CD14-positive monocyte (primary cell): ENCODE results near the gene CNNM4. TPM values are rescaled to one million over a fixed set of nuclear protein-coding genes. Genes with fewer than 3 reads are reported as not detected.
"Not testable (repeated sequence)": the region's sequence is repeated elsewhere in the genome, so short reads cannot be mapped to it uniquely, and the experiment has no call there.

Source experiments
- DNase-seq, 3 donors: peaks; one replicate each; pipeline ENCODE4 v3.0.0-alpha.2; 2011 to 2022
- H2AFZ ChIP-seq: 2 replicates; pipeline ENCODE4 v1.6.0; 2012; ENCODE audit warnings: mild to moderate bottlenecking, low read depth, low read length, inconsistent platforms; ENCODE audit not compliant: insufficient read depth, poor library complexity, severe bottlenecking
- H3K27ac ChIP-seq, 2 donors: 1 replicate in 1 of 2; 2 replicates in 1 of 2; pipeline ENCODE4 v1.5.1; 2012 to 2013; ENCODE audit warnings: low read length in 2 of 2, control low read depth in 1 of 2, inconsistent platforms in 1 of 2, low read depth in 1 of 2, mild to moderate bottlenecking in 1 of 2
- H3K27me3 ChIP-seq, 2 donors: one replicate each; pipeline versions ENCODE4 v1.6.0 to v1.6.1; 2011 to 2013; ENCODE audit warnings: low read length in 2 of 2; ENCODE audit not compliant: control insufficient read depth in 2 of 2, insufficient read depth in 2 of 2
- H3K36me3 ChIP-seq, 2 donors: replicated peaks in 1 of 2; 1 replicate in 1 of 2; 2 replicates in 1 of 2; pipeline versions ENCODE4 v1.5.1 to v1.6.1; 2012 to 2013; ENCODE audit warnings: low read length in 2 of 2, control low read depth in 1 of 2, inconsistent platforms in 1 of 2, mild to moderate bottlenecking in 1 of 2; ENCODE audit not compliant: insufficient read depth in 2 of 2, control insufficient read depth in 1 of 2
- H3K4me1 ChIP-seq, 2 donors: 1 replicate in 1 of 2; 2 replicates in 1 of 2; pipeline versions ENCODE4 v1.5.1 to v1.6.1; 2012 to 2013; ENCODE audit warnings: low read length in 2 of 2, control low read depth in 1 of 2, inconsistent platforms in 1 of 2, mild to moderate bottlenecking in 1 of 2, moderate library complexity in 1 of 2; ENCODE audit not compliant: insufficient read depth in 2 of 2, control insufficient read depth in 1 of 2
- H3K4me2 ChIP-seq: replicated peaks from 2 replicates; pipeline ENCODE3; 2012; ENCODE audit warnings: low read length, moderate library complexity, mild to moderate bottlenecking; ENCODE audit not compliant: poor library complexity, severe bottlenecking; ENCODE audit errors: extremely low read depth
- H3K4me3 ChIP-seq, 3 experiments: fragments of 200-600 bp in 1 of 3; sonication (generic) in 1 of 3; replicated peaks in 1 of 3; 1 replicate in 2 of 3; 2 replicates in 1 of 3; pipeline ENCODE4 v1.5.1; 2011 to 2013; ENCODE audit warnings: low read length in 3 of 3, mild to moderate bottlenecking in 3 of 3, control low read depth in 2 of 3, low read depth in 2 of 3, inconsistent platforms in 1 of 3, moderate library complexity in 1 of 3
- H3K79me2 ChIP-seq: 2 replicates; pipeline ENCODE4 v1.6.0; 2012; ENCODE audit warnings: mild to moderate bottlenecking, control low read depth, inconsistent platforms, low read length, moderate library complexity; ENCODE audit not compliant: insufficient read depth
- H3K9ac ChIP-seq: 2 replicates; pipeline ENCODE4 v1.6.0; 2017; ENCODE audit warnings: low read length, mild to moderate bottlenecking; ENCODE audit not compliant: insufficient read depth, poor library complexity, severe bottlenecking
- H3K9me3 ChIP-seq, 2 donors: replicated peaks in 1 of 2; 1 replicate in 1 of 2; 2 replicates in 1 of 2; pipeline versions ENCODE4 v1.5.1 to v1.6.1; 2012 to 2013; ENCODE audit warnings: low read length in 2 of 2, control low read depth in 1 of 2; ENCODE audit not compliant: control insufficient read depth in 1 of 2, insufficient read depth in 1 of 2
- H4K20me1 ChIP-seq: 2 replicates; pipeline ENCODE4 v1.6.0; 2012; ENCODE audit warnings: mild to moderate bottlenecking, low read length, control low read depth, moderate library complexity; ENCODE audit not compliant: insufficient read depth
- H3K27ac Mint-ChIP-seq, 7 donors: one replicate each; pipeline ENCODE4 v1.8.0; 2020; ENCODE audit warnings: mild to moderate bottlenecking in 7 of 7, mixed read lengths in 7 of 7, moderate library complexity in 6 of 7, inconsistent platforms in 2 of 7
- H3K27me3 Mint-ChIP-seq, 3 donors: one replicate each; pipeline ENCODE4 v1.8.0; 2021 to 2022; ENCODE audit warnings: low read depth in 3 of 3, mild to moderate bottlenecking in 3 of 3, mixed read lengths in 3 of 3, moderate library complexity in 3 of 3, inconsistent platforms in 1 of 3
- H3K36me3 Mint-ChIP-seq, 2 donors: one replicate each; pipeline ENCODE4 v1.8.0; 2020; ENCODE audit warnings: mixed read lengths in 2 of 2, inconsistent platforms in 1 of 2, mild to moderate bottlenecking in 1 of 2
- H3K4me1 Mint-ChIP-seq: one replicate; pipeline ENCODE4 v1.8.0; 2020; ENCODE audit warnings: mild to moderate bottlenecking, mixed read lengths
- H3K4me3 Mint-ChIP-seq, 2 donors: one replicate each; pipeline ENCODE4 v1.8.0; 2020; ENCODE audit warnings: mild to moderate bottlenecking in 2 of 2, mixed read lengths in 2 of 2, moderate library complexity in 1 of 2
- H3K9me3 Mint-ChIP-seq, 7 donors: one replicate each; pipeline ENCODE4 v1.8.0; 2020 to 2022; ENCODE audit warnings: mixed read lengths in 7 of 7, mild to moderate bottlenecking in 6 of 7, moderate library complexity in 6 of 7, inconsistent platforms in 2 of 7
- CTCF ChIP-seq: fragments of 200-600 bp; IDR thresholded peaks from one replicate; pipeline ENCODE4 v1.8.0; 2022; ENCODE audit warnings: antibody characterized with exemption, mild to moderate bottlenecking
- WGBS: methylation state at CpG from one replicate; pipeline ENCODE4 v1.1.5; 2013; ENCODE audit warnings: missing lambda C conversion rate; ENCODE audit not compliant: insufficient coverage; 5-methylcytosine and 5-hydroxymethylcytosine counted together
- intact Hi-C, 2 donors: fragments of 100-400 bp; cut with micrococcal nuclease; formaldehyde crosslinking; loops; one replicate each; pipeline versions ENCODE4 v1.15.0 to v1.15.1; 2023
- polyA plus RNA-seq, 3 donors: library from polyadenylated mRNA; depleted of rRNA in 1 of 3; unstranded in 2 of 3; stranded (reverse) in 1 of 3; fragments of 300-500 nt in 2 of 3; fragments of >200 nt in 1 of 3; fragmentation: Illumina TruSeq in 2 of 3; gene quantifications; 1 replicate in 2 of 3; 2 replicates in 1 of 3; pipeline ENCODE4 v1.2.3, GENCODE V29; 2012 to 2021

Gene CNNM4
- polyA plus RNA-seq, 3 donors: 2.3 to 8.3 (median 2.6) TPM

- peaks cover 0 to 2% (median 0%) of the 10 kb centered on the region in 7 donors for H3K9me3 Mint-ChIP-seq
- Histone ChIP-seq H3K36me3 (peaks cover 2 to 12% of the 10 kb centered on the region in 2 donors), H4K20me1 (no peaks in the 10 kb centered on the region), H3K4me2 (no peak overlapping the region), H3K79me2 (no peaks in the 10 kb centered on the region), H3K27me3 (no peaks in the 10 kb centered on the region), H3K4me3 (no peak overlapping the region), H3K4me1 (no peaks in the 10 kb centered on the region), H2AFZ (no peak overlapping the region), H3K9me3 (no peaks in the 10 kb centered on the region), H3K27ac (no peak overlapping the region), H3K9ac (no peak overlapping the region)
- peak overlapping the region in 2 of 7 donors; percentile 0 to 4 for H3K27ac Mint-ChIP-seq
- intact Hi-C loops: no loop called here
- TF ChIP-seq CTCF: no peak
- peaks cover 6 to 7% of the 10 kb centered on the region in 2 donors for H3K36me3 Mint-ChIP-seq
- H3K4me3 Mint-ChIP-seq: no peak overlapping the region
- H3K4me1 Mint-ChIP-seq: no peaks in the 10 kb centered on the region
- 97% methylated on average over 15 of the region's 17 CpGs for WGBS
- H3K27me3 Mint-ChIP-seq: peaks cover 0 to 4% (median 0%) of the 10 kb centered on the region in 3 donors
- DNase-seq: no peak
These were observed 32.4 kb downstream of the CNNM4 start for GRCh38 chr2:96792772-96793749.

- no peak for DNase-seq
- H3K4me3 Mint-ChIP-seq: no peak overlapping the region
- peaks cover 12 to 29% of the 10 kb centered on the region in 2 donors for H3K36me3 ChIP-seq
- no peak for TF ChIP-seq CTCF
- no peak overlapping the region for H3K4me2 ChIP-seq
- peaks cover 24% of the 10 kb centered on the region in 2 donors for H3K36me3 Mint-ChIP-seq
- no peak overlapping the region for H3K9ac ChIP-seq
- no peaks in the 10 kb centered on the region for H3K27me3 ChIP-seq
- 100% methylated on average over 3 of the region's 6 CpGs for WGBS
- no peaks in the 10 kb centered on the region for H3K4me1 ChIP-seq
- no peak overlapping the region for H3K27ac Mint-ChIP-seq
- H3K27me3 Mint-ChIP-seq: no peaks in the 10 kb centered on the region
- no peaks in the 10 kb centered on the region for H4K20me1 ChIP-seq
- H3K9me3 ChIP-seq: no peaks in the 10 kb centered on the region
- H3K4me1 Mint-ChIP-seq: no peaks in the 10 kb centered on the region
- no peak overlapping the region for H3K27ac ChIP-seq
- H3K9me3 Mint-ChIP-seq: no peaks in the 10 kb centered on the region
- intact Hi-C loops: no loop called here
- H2AFZ ChIP-seq: no peak overlapping the region
- H3K4me3 ChIP-seq: no peak overlapping the region
- H3K79me2 ChIP-seq: no peaks in the 10 kb centered on the region
These were observed 34.4 kb downstream of the CNNM4 start for GRCh38 chr2:96795076-96795475.

GRCh38 chr2:96796497-96796896 lies 35.8 kb downstream of the CNNM4 start:
- H3K27ac Mint-ChIP-seq, H3K9me3 ChIP-seq, H3K27me3 Mint-ChIP-seq, H3K9ac ChIP-seq, H3K4me2 ChIP-seq, H4K20me1 ChIP-seq, H3K9me3 Mint-ChIP-seq, H3K4me1 ChIP-seq, H3K27ac ChIP-seq, H3K4me3 ChIP-seq, H2AFZ ChIP-seq, intact Hi-C loops, DNase-seq, H3K4me3 Mint-ChIP-seq, H3K27me3 ChIP-seq, H3K79me2 ChIP-seq, H3K4me1 Mint-ChIP-seq: not testable (repeated sequence)
- 100% methylated on average over 3 of the region's 6 CpGs for WGBS
- peaks cover 24% of the 10 kb centered on the region in 2 donors for H3K36me3 Mint-ChIP-seq
- peaks cover 12 to 32% of the 10 kb centered on the region in 2 donors for H3K36me3 ChIP-seq
